Parathyroid adenoma (tissue), 2 donors: ENCODE results near the gene TTBK1.

Source experiments
- H2AFZ ChIP-seq: fragments of 300-600 bp; sonication (generic); one replicate; pipeline ENCODE4 v1.7.0; 2017; ENCODE audit warnings: antibody characterized with exemption, mild to moderate bottlenecking
- H3K27ac ChIP-seq: fragments of 300-600 bp; sonication (generic); one replicate; pipeline ENCODE4 v1.7.0; 2017
- H3K27me3 ChIP-seq: fragments of 300-600 bp; sonication (generic); one replicate; pipeline ENCODE4 v1.7.0; 2017; ENCODE audit warnings: low read length; ENCODE audit not compliant: control insufficient read depth, insufficient read depth
- H3K36me3 ChIP-seq: fragments of 300-600 bp; sonication (generic); one replicate; pipeline ENCODE4 v1.7.0; 2017; ENCODE audit warnings: low read length; ENCODE audit not compliant: control insufficient read depth, insufficient read depth
- H3K4me1 ChIP-seq: fragments of 300-600 bp; sonication (generic); one replicate; pipeline ENCODE4 v1.7.0; 2017; ENCODE audit warnings: control low read depth
- H3K4me2 ChIP-seq: fragments of 300-600 bp; sonication (generic); one replicate; pipeline ENCODE4 v1.7.0; 2017; ENCODE audit warnings: low read length
- H3K4me3 ChIP-seq: fragments of 300-600 bp; sonication (generic); one replicate; pipeline ENCODE4 v1.7.0; 2017; ENCODE audit warnings: low read depth, low read length
- H3K79me2 ChIP-seq: fragments of 300-600 bp; sonication (generic); one replicate; pipeline ENCODE4 v1.7.0; 2017; ENCODE audit warnings: control low read depth
- H3K9ac ChIP-seq: fragments of 300-600 bp; sonication (generic); one replicate; pipeline ENCODE4 v1.7.0; 2017; ENCODE audit warnings: mild to moderate bottlenecking
- H3K9me3 ChIP-seq: fragments of 300-600 bp; sonication (generic); one replicate; pipeline ENCODE4 v1.7.0; 2017; ENCODE audit warnings: low read length; ENCODE audit not compliant: control insufficient read depth
- CTCF ChIP-seq: fragments of 300-600 bp; sonication (generic); IDR thresholded peaks from one replicate; pipeline ENCODE4 v1.7.0; 2017; ENCODE audit warnings: antibody characterized with exemption, mild to moderate bottlenecking
- donor health status: primary hyperparathyroidism.

The TTBK1 gene

GRCh38 chr6:43242908-43243663 lies at the start of gene TTBK1:
Gene TTBK1 (plus strand): TSS chr6:43243481. CDS start chr6:43246661, 3,180 bp downstream.
- Histone ChIP-seq H3K27me3 (no peaks in the 10 kb centered on the region), H3K4me1 (peaks cover 4% of the 10 kb centered on the region), H3K79me2 (no peaks in the 10 kb centered on the region), H2AFZ (no peak within 1 kb of the TSS), H3K27ac (no peak within 1 kb of the TSS), H3K36me3 (no peaks in the 10 kb centered on the region), H3K9ac (no peak within 1 kb of the TSS), H3K4me2 (no peak within 1 kb of the TSS), H3K4me3 (no peak within 1 kb of the TSS), H3K9me3 (no peaks in the 10 kb centered on the region)
- TF ChIP-seq CTCF: no peak

- H3K36me3 ChIP-seq: no peaks in the 10 kb centered on the region
- H3K79me2 ChIP-seq: no peaks in the 10 kb centered on the region
- H2AFZ ChIP-seq: no peak overlapping the region
- H3K4me1 ChIP-seq: no peaks in the 10 kb centered on the region
- H3K27ac ChIP-seq: no peak overlapping the region
- H3K27me3 ChIP-seq: no peaks in the 10 kb centered on the region
- no peak overlapping the region for H3K9ac ChIP-seq
- no peak for TF ChIP-seq CTCF
- no peak overlapping the region for H3K4me3 ChIP-seq
- no peak overlapping the region for H3K4me2 ChIP-seq
- H3K9me3 ChIP-seq: no peaks in the 10 kb centered on the region
Measured at GRCh38 chr6:43193929-43194328, 49.4 kb upstream of the TTBK1 start.

- no peak overlapping the region for H3K27ac ChIP-seq
- H3K9me3 ChIP-seq: no peaks in the 10 kb centered on the region
- H3K4me3 ChIP-seq: no peak overlapping the region
- H3K9ac ChIP-seq: no peak overlapping the region
- no peaks in the 10 kb centered on the region for H3K36me3 ChIP-seq
- H3K4me2 ChIP-seq: no peak overlapping the region
- no peaks in the 10 kb centered on the region for H3K27me3 ChIP-seq
- TF ChIP-seq CTCF: no peak
- no peaks in the 10 kb centered on the region for H3K4me1 ChIP-seq
- no peak overlapping the region for H2AFZ ChIP-seq
- no peaks in the 10 kb centered on the region for H3K79me2 ChIP-seq
Measured at GRCh38 chr6:43196337-43196736, 46.9 kb upstream of the TTBK1 start.

- TF ChIP-seq CTCF: no peak
- no peaks in the 10 kb centered on the region for H3K36me3 ChIP-seq
- no peak overlapping the region for H3K27ac ChIP-seq
- H3K79me2 ChIP-seq: no peaks in the 10 kb centered on the region
- H2AFZ ChIP-seq: no peak overlapping the region
- H3K4me1 ChIP-seq: no peaks in the 10 kb centered on the region
- H3K4me2 ChIP-seq: no peak overlapping the region
- H3K9me3 ChIP-seq: no peaks in the 10 kb centered on the region
- no peak overlapping the region for H3K4me3 ChIP-seq
- no peaks in the 10 kb centered on the region for H3K27me3 ChIP-seq
- no peak overlapping the region for H3K9ac ChIP-seq
Measured at GRCh38 chr6:43199912-43200311, 43.4 kb upstream of the TTBK1 start.

GRCh38 chr6:43200541-43200940 lies 42.7 kb upstream of the TTBK1 start:
- Histone ChIP-seq H3K27ac (no peak overlapping the region), H3K79me2 (no peaks in the 10 kb centered on the region), H3K4me2 (no peak overlapping the region), H3K9ac (no peak overlapping the region), H2AFZ (no peak overlapping the region), H3K27me3 (no peaks in the 10 kb centered on the region), H3K4me1 (no peaks in the 10 kb centered on the region), H3K9me3 (no peaks in the 10 kb centered on the region), H3K4me3 (no peak overlapping the region), H3K36me3 (no peaks in the 10 kb centered on the region)
- no peak for TF ChIP-seq CTCF
